Left ventricle myocardium superior (tissue), 1 donor: ENCODE results near the gene MAP2K5. TPM values are rescaled to one million over a fixed set of nuclear protein-coding genes. Genes with fewer than 3 reads are reported as not detected.

Experiments
- total RNA-seq: library from RNA; stranded (reverse); fragmentation: NEBNext Ultra II Directional; extraction: Animal tissue kit (Norgen Biotek cat#: 25700); gene quantifications from one replicate; pipeline ENCODE4 v1.2.1, GENCODE V29; 2021
- donor health status: DM: no; HTN: yes; CAD: no; lungs with severe emphysema.

MAP2K5 gene
- total RNA-seq, 1 donor from 2014 or later, result 22.0 TPM

Other genes starting within 250 kb of the MAP2K5 start
- 13.6 TPM for gene C15orf61, start 21.6 kb upstream of the MAP2K5 start, total RNA-seq